ENCODE data around the gene PLEKHG4. TPM values are rescaled to one million over a fixed set of nuclear protein-coding genes. Genes with fewer than 3 reads are reported as not detected.

The PLEKHG4 gene
- total and polyA plus RNA-seq, 12 donors, result 4.1 to 48.7 (median 11.2) TPM

- 89 to 92% (median 90%) methylated on average over 13 of the region's 13 CpGs for WGBS, 4 donors
- Histone ChIP-seq H3K27ac (no peak overlapping the region), H3K36me3 (replicated peaks in 1 of 2) (no peaks in the 10 kb centered on the region), H3K4me1 (replicated peaks in 1 of 2) (no peaks in the 10 kb centered on the region), H3K9me3 (replicated peaks in 1 of 3) (no peaks in the 10 kb centered on the region), H3K4me3 (no peak overlapping the region), H3K27me3 (no peaks in the 10 kb centered on the region)
- DNase-seq, result no peak
- TF ChIP-seq CTCF (IDR thresholded peaks at IDR 0.05), result no peak
- TF ChIP-seq POLR2A (IDR thresholded peaks at IDR 0.05), result no peak
- intact Hi-C loops (cut with DNase I), result no loop called here
These were observed 26.1 kb downstream of the PLEKHG4 start for GRCh38 chr16:67305216-67306071.

GRCh38 chr16:67310561-67310960 is 31.2 kb downstream of the PLEKHG4 start:
- peaks cover 0 to 4% of the 10 kb centered on the region in 2 donors for H3K4me1 ChIP-seq (replicated peaks in 1 of 2)
- no peak overlapping the region for H3K4me3 ChIP-seq
- no peak for DNase-seq
- intact Hi-C loops (cut with DNase I), result no loop called here
- no peaks in the 10 kb centered on the region for H3K9me3 ChIP-seq (replicated peaks in 1 of 3)
- TF ChIP-seq CTCF (IDR thresholded peaks at IDR 0.05) (no peak), POLR2A (IDR thresholded peaks at IDR 0.05) (no peak)
- H3K27ac ChIP-seq, result no peak overlapping the region
- no peaks in the 10 kb centered on the region for H3K36me3 ChIP-seq (replicated peaks in 1 of 2)
- H3K27me3 ChIP-seq, result no peaks in the 10 kb centered on the region
- 86 to 95% (median 92%) methylated on average over 3 of the region's 3 CpGs for WGBS, 4 donors

- H3K4me3 ChIP-seq, result no peak overlapping the region
- intact Hi-C loops (cut with DNase I), result no loop called here
- peaks cover 0 to 4% of the 10 kb centered on the region in 2 donors for H3K4me1 ChIP-seq (replicated peaks in 1 of 2)
- DNase-seq, result peak; percentile 50 to 87 (median 74)
- no peak for TF ChIP-seq CTCF (IDR thresholded peaks at IDR 0.05)
- no peak for TF ChIP-seq POLR2A (IDR thresholded peaks at IDR 0.05)
- H3K36me3 ChIP-seq (replicated peaks in 1 of 2), result no peaks in the 10 kb centered on the region
- peak overlapping the region in 2 of 5 donors; percentile 52 to 71 for H3K27ac ChIP-seq
- H3K9me3 ChIP-seq (replicated peaks in 1 of 3), result no peaks in the 10 kb centered on the region
- WGBS, 4 donors, result 42 to 50% (median 42%) methylated on average over 5 of the region's 5 CpGs
- no peaks in the 10 kb centered on the region for H3K27me3 ChIP-seq
These were observed 32.5 kb downstream of the PLEKHG4 start for GRCh38 chr16:67311607-67312488.

GRCh38 chr16:67312719-67313118 is 33.4 kb downstream of the PLEKHG4 start:
- peaks cover 0 to 4% of the 10 kb centered on the region in 2 donors for H3K4me1 ChIP-seq (replicated peaks in 1 of 2)
- no peak overlapping the region for H3K4me3 ChIP-seq
- TF ChIP-seq CTCF (IDR thresholded peaks at IDR 0.05), result no peak
- no peak for TF ChIP-seq POLR2A (IDR thresholded peaks at IDR 0.05)
- H3K36me3 ChIP-seq (replicated peaks in 1 of 2), result no peaks in the 10 kb centered on the region
- DNase-seq, result no peak
- H3K27ac ChIP-seq, result peak overlapping the region in 1 of 5 donors; percentile 71
- intact Hi-C loops (cut with DNase I), result no loop called here
- no peaks in the 10 kb centered on the region for H3K9me3 ChIP-seq (replicated peaks in 1 of 3)
- H3K27me3 ChIP-seq, result no peaks in the 10 kb centered on the region
